NB4 (cell line): ENCODE measurements around the gene MAFB.

Experiments used
- CTCF ChIP-seq: IDR thresholded peaks from one replicate; pipeline ENCODE4 v1.5.1; 2012; ENCODE audit warnings: low read depth, low read length
- POLR2A ChIP-seq: IDR thresholded peaks from 2 replicates; pipeline ENCODE4 v1.6.1; 2011; ENCODE audit warnings: mild to moderate bottlenecking; ENCODE audit not compliant: insufficient read length; ENCODE audit errors: extremely low read depth

GRCh38 chr20:40669692-40670091 is 19.3 kb downstream of the MAFB start:
- TF ChIP-seq CTCF (no peak), POLR2A (no peak)
